NCI-H187 treated with DMSO at 0.1 percent for 48 hours (cell line): ENCODE data around the gene CERS5.
"Not testable (repeated sequence)": the region's sequence is repeated elsewhere in the genome, so short reads cannot be mapped to it uniquely, and the experiment has no call there.

Experiments used
- DNase-seq: peaks from one replicate; lab custom pipeline; 2025; lab: John Stamatoyannopoulos, UW

Gene CERS5

GRCh38 chr12:50102646-50103309 is 64.4 kb downstream of the CERS5 start:
- DNase-seq, result no peak

DNA sequence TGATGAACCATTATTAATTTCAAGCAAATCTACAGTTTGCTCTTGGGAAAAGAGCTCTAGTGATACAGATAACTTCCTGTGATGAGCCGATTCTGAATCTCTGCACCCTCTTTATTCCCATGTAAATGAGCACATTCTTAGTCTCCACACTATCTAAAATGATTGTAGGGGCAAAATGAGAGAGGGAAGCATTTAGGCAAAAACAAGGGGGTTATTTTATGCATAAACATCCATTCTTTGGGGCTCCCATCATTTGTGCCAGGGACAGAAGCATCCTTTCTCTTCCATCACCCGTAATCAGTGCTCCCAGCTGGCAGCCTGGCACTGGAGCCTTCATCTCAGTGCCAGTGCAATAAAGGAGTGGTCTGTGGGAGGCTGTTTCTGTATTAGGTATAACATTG is 65.0 kb downstream of the CERS5 start:
- no peak for DNase-seq

DNA sequence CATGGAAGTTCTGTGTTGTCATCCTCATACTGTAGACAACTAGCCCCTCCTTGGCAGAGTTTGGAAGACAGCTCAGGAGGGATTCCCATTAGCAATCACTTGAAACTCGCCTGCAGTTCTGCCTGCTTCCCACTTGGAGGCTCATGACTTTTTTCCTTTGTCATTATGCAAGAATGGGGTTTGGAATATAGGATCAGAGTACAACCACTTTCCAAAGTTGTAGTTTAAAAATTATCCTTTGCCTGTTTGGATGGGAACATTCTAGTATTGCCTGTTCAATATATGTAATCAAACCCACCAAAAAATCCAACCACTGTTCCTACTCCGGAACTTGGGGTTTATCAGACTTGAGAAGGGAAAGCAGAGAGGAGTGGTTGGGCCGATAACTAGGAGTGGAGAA is 65.5 kb downstream of the CERS5 start:
- DNase-seq, result no peak

DNA sequence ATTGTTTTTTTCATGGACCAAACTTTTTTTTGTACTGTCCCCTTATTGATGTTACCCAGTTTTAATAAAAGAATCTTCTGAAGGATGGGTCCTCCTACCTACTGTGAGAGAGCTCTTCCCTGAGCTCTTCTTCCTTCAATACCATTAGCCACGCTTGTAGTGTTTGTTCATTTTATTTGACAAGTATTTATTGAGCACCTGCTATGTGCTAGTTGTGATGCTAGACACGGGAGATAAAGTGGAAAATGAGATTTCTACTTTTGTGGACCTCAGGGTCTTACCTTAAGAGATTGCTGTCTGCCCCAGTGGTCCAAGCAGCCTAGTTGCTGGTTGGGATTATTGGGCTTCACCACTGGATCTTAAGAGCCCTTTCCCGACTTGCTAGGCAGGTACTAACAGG is 66.6 kb downstream of the CERS5 start:
- DNase-seq, result no peak

- DNase-seq, result no peak
These were observed 67.7 kb downstream of the CERS5 start for GRCh38 chr12:50099302-50100008.

DNA sequence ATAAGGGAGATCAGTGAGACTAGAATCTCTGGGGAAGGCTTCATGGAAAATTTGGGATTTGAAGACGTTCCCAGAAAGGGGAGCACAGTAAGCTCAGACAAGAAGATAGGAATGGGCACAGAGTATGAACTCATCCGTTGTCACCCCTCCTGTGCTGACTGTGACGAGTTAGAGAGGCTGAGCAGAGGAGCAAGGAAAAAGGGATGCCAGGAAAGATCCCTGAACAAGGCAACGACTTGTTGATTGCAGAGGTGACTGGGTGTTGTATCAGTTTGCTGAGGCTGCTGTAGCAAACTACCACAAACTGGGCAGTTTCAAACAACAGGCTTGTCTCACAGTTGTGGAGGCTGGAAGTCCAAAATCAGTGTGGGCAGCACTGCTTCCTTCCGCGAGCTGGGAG is 69.2 kb downstream of the CERS5 start:
- DNase-seq, result no peak

DNA sequence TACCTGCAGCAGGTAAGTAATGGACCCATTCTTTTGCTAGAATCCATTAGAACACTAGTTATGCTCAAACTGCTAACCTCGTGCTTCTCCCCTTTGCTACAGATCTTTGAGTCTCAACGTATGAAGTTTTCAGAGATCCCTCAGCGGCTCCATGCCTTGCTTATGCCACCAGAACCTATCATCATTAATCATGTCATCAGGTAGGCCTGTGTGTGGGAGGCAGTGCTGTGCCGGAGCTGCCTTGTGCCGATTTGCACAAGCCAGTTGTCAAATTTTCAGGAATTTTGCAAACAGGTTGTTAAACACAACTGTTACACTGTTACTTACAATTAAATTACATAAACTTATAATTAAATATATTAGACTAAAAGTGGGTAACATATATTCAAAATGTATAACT is 76.8 kb downstream of the CERS5 start:
- DNase-seq, result no peak

DNA sequence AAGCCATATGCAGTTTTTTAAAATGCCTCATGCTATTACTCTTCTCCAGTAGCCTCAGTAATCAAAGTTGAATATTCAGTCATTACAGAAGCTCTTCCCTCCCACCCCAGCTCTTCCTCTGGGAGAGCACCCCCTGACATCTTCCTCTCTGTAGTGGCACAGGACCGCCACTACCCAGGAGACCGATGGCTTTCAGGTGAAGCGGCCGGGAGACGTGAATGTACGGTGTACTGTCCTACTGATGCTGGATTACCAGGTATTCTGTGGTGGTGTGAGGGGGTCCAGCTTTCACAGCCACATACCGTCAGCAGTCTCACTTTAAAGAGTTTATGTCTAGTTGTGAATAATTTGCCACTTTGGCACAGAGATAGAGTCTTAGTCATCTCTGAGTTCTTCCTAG is 77.4 kb downstream of the CERS5 start:
- no peak for DNase-seq

GRCh38 chr12:50088577-50089335 is 78.4 kb downstream of the CERS5 start:
- no peak for DNase-seq

DNA sequence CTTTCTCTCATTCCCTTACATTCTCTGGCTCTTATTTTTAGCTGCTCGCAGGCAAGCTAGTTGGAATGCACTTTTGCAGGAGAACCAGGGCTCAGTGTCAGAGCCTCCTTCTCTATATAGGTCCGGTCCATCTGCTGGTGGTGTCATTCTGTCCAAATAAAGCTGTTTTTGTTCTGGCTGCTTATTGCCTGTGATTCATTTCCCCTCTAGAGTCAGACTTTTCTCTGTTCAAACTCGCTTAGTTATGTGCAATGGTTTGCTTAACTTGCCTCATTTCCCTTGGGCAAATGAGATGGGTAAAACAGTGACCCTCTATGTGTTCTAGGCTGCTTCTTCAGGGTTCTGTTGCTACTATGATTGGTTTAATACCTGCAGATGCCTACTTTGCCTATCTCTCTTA is 79.2 kb downstream of the CERS5 start:
- DNase-seq, result no peak

DNA sequence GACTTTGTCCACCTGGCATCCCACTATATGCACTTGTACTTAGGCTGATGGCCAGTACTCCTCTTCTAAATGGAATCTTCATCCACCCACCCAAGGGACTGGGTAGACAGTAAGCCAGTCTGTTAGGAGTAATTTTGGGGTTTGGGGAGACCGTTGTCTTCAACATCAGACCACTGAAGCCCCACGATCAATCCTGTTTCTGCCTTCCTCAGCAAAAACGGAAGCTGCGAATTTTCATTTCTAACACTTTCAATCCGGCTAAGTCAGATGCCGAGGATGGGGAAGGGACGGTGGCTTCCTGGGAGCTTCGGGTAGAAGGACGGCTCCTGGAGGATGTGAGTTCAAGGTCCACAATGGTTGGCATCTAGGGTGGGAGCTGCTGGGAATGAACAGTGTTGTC is 80.0 kb downstream of the CERS5 start:
- no peak for DNase-seq

GRCh38 chr12:50086148-50086547 is 81.0 kb downstream of the CERS5 start:
- no peak for DNase-seq

GRCh38 chr12:50085615-50086072 is 81.5 kb downstream of the CERS5 start:
- DNase-seq, result no peak

- DNase-seq, result peak; percentile 80
These were observed 82.2 kb downstream of the CERS5 start, which contains the start of gene SMARCD1 for GRCh38 chr12:50084775-50085614. TSS of gene SMARCD1 (plus strand) at chr12:50085342. CDS start at chr12:50085370, 28 bp downstream.

GRCh38 chr12:50084409-50084774 is 82.8 kb downstream of the CERS5 start:
- DNase-seq, result not testable (repeated sequence)

GRCh38 chr12:50083301-50083700 is 83.9 kb downstream of the CERS5 start:
- no peak for DNase-seq

- no peak for DNase-seq
These were observed 84.5 kb downstream of the CERS5 start for GRCh38 chr12:50082644-50083043.

DNA sequence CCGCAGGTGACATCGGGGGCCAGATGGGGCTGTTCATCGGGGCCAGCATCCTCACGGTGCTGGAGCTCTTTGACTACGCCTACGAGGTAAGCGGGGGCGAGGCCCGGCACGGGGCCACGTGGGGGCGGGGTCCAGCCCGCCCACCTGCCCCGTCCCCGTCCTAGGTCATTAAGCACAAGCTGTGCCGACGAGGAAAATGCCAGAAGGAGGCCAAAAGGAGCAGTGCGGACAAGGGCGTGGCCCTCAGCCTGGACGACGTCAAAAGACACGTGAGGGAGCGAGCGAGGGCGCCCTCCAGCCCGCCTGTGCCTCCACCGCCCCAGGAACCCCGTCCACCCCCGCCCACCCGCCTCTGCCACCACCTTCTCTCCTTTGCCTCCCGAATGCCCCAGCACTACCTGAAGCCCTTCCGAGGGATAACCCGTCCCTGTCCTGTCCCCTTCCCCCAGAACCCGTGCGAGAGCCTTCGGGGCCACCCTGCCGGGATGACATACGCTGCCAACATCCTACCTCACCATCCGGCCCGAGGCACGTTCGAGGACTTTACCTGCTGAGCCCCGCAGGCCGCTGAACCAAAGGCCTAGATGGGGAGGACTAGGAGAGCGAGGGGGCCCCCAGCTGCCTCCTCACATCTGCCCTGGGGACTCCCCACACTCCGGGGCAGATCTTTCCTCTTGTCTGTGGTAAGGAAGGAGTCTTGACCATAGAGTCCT is 85.9 kb downstream of the CERS5 start:
- no peak for DNase-seq

- no peak for DNase-seq
These were observed 87.4 kb downstream of the CERS5 start for GRCh38 chr12:50079771-50080170.
